GM12872 (cell line): Measurements from ENCODE around the gene ASIC4.

ENCODE experiments used
- TF ChIP-seq, protein P1 (sequence below): IDR thresholded peaks from 3 replicates; pipeline ENCODE4 v1.5.1; 2011; ENCODE audit warnings: low read depth, mild to moderate bottlenecking, low read length, moderate library complexity; ENCODE audit not compliant: insufficient read depth

The ASIC4 gene

DNA sequence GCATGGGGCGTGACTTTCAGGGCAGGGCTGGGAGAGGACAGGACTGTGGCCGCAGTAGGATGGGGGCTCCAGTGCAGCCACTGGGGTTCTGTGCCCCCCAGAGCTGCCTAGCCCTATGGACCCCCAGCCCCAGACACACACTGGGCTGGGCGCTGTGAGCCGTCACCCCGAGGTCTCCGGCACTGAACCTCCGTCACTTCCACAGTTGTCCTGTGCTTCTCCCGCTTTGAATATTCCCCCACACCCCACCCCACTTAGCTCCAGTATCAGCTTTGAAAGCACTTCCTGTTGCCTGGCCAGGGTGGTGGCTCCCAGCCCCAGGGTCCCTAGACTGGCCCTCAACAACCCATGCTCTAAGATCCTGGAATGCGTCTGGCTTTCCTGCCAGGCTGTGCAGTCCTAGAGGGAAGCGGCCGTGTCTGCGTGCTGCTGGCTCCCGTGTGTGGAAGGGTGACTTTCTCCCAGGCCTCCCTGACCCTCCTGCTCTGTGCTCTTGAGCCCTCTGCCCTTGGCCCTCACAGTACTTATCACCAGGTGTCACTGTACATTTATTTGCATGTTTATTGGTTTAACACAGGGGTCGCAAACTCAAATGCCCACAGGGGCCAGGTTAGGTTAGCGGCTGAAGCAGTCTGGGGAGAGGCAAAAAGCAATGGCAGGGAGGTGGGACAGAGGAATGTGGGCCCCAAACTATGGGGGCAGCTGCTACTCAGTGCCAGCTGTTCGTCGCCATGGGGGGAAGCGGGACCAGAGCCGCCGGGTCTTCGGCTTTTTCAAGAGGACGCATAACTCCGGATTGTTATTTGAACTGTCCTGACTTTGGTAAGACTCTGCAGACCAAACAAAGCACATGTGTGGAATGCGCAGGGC is 47.1 kb downstream of the ASIC4 start:
- TF ChIP-seq, protein P1, sequence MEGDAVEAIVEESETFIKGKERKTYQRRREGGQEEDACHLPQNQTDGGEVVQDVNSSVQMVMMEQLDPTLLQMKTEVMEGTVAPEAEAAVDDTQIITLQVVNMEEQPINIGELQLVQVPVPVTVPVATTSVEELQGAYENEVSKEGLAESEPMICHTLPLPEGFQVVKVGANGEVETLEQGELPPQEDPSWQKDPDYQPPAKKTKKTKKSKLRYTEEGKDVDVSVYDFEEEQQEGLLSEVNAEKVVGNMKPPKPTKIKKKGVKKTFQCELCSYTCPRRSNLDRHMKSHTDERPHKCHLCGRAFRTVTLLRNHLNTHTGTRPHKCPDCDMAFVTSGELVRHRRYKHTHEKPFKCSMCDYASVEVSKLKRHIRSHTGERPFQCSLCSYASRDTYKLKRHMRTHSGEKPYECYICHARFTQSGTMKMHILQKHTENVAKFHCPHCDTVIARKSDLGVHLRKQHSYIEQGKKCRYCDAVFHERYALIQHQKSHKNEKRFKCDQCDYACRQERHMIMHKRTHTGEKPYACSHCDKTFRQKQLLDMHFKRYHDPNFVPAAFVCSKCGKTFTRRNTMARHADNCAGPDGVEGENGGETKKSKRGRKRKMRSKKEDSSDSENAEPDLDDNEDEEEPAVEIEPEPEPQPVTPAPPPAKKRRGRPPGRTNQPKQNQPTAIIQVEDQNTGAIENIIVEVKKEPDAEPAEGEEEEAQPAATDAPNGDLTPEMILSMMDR: 0 out of 3 replicates have a peak, but pooled peaks have one; percentile 3

DNA sequence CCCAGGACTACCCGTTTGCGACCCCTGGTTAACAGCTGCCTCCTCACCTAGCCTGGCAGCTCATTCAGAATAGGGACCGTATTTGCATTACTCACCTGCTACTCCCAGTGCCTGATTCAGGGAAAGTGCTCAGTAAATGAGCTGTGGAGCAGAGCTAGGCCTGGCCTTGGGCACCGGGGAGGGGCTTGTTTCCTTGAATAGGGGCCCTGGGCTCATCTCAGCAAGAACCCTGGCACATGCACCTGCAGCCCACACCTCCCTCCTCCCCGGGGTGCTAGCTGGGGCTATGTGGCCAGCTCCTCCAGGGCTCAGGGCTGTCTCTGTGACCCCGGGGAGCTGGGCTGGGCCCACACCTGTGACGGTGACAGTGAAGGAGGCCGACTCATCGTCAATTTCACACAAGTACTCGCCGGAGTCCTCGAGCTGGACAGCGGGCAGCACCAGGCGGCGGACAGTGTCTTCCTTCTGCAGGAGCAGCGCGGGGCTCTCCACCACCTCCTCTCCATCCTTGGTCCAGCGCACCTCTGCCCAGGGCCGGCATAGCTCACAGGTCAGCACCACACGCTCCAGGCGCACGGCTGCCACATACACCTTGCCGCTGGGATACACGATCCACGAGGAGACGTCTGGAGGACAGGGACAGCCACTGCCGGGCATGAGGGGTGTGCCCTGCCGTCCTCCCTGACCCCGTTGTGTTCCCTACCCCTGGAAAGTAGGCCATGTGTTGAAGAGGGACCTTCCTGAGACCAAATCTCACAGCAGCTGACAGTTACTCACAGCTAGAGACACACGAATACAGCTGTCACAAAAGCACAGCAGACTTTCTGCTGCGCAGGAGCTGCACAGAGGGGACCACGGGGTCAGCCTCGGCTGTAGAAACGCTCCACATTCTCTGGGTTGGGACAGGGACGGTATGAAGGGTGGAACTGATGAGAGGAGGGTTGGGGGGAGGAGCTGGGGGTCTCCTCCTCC is 48.1 kb downstream of the ASIC4 start:
- TF ChIP-seq, protein P1: no peak

DNA sequence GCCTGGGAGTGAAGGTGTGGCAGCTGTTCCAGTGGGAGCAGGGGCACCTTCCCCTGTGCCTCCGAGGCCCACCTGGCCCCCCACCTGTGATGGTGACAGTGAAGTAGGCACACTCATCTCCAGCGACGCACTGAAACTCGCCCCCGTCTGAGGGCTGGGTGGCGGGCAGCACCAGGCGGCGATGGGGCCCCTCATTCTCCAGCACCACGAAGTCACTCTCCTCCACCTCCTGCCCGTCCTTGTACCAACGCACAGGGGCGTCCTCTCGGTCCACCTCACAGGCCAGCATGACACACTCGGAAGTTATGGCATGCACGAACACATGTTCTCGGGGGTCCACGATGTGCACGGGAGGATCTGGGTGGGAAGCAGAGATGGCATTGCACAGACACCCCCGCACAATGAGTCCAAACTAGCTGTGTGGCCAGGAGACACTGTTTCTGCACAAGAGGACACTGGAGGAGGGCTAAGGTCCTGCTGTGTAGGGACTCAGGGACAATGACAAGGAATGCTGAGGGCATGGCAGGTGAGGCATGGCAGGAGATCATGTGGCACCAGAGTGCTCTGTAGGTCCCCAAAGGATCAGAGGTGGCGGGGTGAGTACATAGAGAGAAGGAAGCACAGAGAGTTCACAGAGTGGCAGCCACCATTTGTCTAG is 49.1 kb downstream of the ASIC4 start:
- TF ChIP-seq, protein P1: no peak

DNA sequence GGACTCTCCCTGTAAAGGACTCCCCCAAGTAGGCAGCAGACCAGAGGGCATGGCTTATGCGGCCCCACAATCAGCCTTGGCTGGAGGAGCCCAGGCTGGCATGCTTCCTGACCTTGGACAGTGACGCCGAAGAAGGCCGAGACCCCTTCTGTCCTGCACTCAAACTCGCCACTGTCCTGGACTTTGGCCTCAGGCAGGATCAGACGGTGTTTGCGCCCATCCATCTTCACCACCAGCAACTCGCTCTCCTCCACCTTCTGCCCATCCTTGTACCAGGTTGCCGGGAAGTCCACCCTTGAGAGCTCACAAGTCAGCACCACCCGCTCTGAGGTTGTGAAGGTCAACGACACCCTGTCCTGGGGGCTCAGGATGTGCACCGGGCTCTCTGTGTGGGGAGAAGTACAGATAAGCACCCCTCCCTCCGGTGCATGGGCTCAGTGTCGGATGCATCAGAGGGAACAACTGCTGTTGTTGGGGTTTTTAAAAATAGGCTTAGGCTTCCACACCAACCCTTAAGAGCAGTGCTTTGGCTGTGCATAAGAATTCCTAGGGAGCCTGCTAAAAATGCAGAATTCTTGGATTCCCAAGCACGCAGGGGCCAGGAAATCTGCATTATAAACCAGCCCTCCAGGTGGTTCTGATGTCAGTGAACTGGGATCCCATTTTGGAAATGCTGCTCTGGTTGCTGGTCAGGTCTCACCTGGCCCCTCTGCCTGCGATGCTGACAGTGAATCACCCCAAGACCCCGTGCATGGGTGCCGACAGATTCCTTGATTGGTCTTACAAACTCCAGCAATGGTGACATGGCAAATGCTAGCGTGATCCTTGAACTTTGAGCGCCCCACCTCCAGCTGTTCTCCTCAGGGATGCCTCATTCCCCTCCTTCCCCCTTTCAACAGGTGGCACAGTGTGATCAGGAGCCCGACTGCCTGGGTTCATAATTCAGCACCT is 51.1 kb downstream of the ASIC4 start:
- TF ChIP-seq, protein P1: no peak

DNA sequence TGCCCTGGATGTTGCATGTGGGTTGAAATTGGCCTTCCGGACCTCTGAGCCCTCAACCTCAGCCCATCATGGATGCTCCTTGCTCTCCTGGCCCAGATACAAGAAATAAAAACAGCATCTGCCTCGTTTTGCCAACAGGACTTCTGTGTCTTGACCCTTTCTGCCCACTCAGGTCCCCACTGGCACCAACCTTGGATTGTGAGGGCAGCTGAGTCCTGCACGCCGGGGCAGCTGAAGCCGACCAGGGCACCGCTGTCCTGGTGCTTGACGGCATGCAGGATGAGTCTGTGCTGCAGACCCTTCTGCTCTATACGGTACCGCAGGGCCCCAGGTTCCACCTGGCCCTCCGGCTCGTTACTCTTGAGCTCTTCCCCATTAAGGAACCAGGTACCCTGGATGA is 52.4 kb downstream of the ASIC4 start:
- TF ChIP-seq, protein P1: no peak

DNA sequence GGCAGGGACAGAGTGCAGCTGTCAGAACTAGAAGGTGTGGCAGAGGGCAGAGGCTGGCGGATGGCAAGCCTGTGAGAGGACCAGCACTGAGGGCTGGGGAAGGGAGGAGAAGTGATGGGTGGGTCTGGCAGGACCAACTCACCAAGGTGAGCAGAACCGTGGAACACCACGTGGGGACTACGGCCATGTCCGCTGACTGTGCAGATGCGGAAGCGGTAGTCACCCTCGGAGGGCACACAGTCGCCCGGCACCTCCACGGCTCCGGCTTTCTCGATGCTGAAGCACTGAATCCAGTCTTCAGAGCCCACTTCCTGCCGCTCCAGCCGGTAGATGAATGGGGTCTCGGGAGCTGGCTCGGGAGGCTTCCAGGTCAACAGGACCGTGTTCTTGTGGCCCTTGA is 52.8 kb downstream of the ASIC4 start:
- TF ChIP-seq, protein P1: no peak
